Measurements from ENCODE around the gene TBX10.

GRCh38 chr11:67608486-67608885 lies 31.1 kb downstream of the TBX10 start:
- TF ChIP-seq SP1 (IDR thresholded peaks at IDR 0.05), result no peak
- TF ChIP-seq FOXA2 (IDR thresholded peaks at IDR 0.05), result no peak
